Fibroblast of gingiva (primary cell): ENCODE data around the gene UBXN7.
"Not testable (repeated sequence)": the region's sequence is repeated elsewhere in the genome, so short reads cannot be mapped to it uniquely, and the experiment has no call there.

ENCODE experiments used
- DNase-seq: peaks from one replicate; pipeline ENCODE4 v3.0.0-alpha.2; 2011; ENCODE audit warnings: low read depth

UBXN7 gene

GRCh38 chr3:196432137-196432879, at the start of gene UBXN7:
Gene UBXN7, minus strand, starts transcription at chr3:196432427. Its CDS starts 28 bp downstream, at chr3:196432399.
- peak; percentile 92 for DNase-seq

GRCh38 chr3:196477678-196478077, 45.5 kb upstream of the UBXN7 start:
- DNase-seq = no peak

- DNase-seq = no peak
These were observed 40.1 kb upstream of the UBXN7 start for GRCh38 chr3:196472286-196472685.

- no peak for DNase-seq
These were observed 39.3 kb upstream of the UBXN7 start for GRCh38 chr3:196471551-196471950.

- not testable (repeated sequence) for DNase-seq
These were observed 38.0 kb upstream of the UBXN7 start for GRCh38 chr3:196470182-196470581.

- DNase-seq = no peak
These were observed 31.6 kb upstream of the UBXN7 start for GRCh38 chr3:196463804-196464203.

GRCh38 chr3:196463478-196463756, 31.2 kb upstream of the UBXN7 start:
- DNase-seq = no peak

GRCh38 chr3:196462680-196463477, 30.7 kb upstream of the UBXN7 start:
- DNase-seq = not testable (repeated sequence)

- no peak for DNase-seq
These were observed 25.8 kb upstream of the UBXN7 start for GRCh38 chr3:196458063-196458462.

GRCh38 chr3:196457470-196457869, 25.2 kb upstream of the UBXN7 start:
- DNase-seq = not testable (repeated sequence)

- DNase-seq = peak; percentile 78
These were observed 22.7 kb upstream of the UBXN7 start for GRCh38 chr3:196454935-196455334.

- not testable (repeated sequence) for DNase-seq
These were observed 13.2 kb upstream of the UBXN7 start for GRCh38 chr3:196445391-196445790.

GRCh38 chr3:196444500-196444894, 12.3 kb upstream of the UBXN7 start:
- DNase-seq = no peak

- no peak for DNase-seq
These were observed 8.5 kb upstream of the UBXN7 start for GRCh38 chr3:196440696-196441095.

- peak; percentile 84 for DNase-seq
These were observed 7.9 kb upstream of the UBXN7 start for GRCh38 chr3:196440041-196440537.

- DNase-seq = peak; percentile 62
These were observed 768 bp downstream of the UBXN7 start for GRCh38 chr3:196431181-196432136.

- no peak for DNase-seq
These were observed 4.2 kb downstream of the UBXN7 start for GRCh38 chr3:196428041-196428440.

GRCh38 chr3:196424421-196424820, 7.8 kb downstream of the UBXN7 start:
- DNase-seq = not testable (repeated sequence)

GRCh38 chr3:196423044-196423781, 9.0 kb downstream of the UBXN7 start:
- DNase-seq = no peak

- not testable (repeated sequence) for DNase-seq
These were observed 10.6 kb downstream of the UBXN7 start for GRCh38 chr3:196421668-196422067.

GRCh38 chr3:196419386-196419785, 12.8 kb downstream of the UBXN7 start:
- DNase-seq = no peak
